Measurements from ENCODE around the gene EXOC4.

The EXOC4 gene

GRCh38 chr7:134081695-134082094 is 828.8 kb downstream of the EXOC4 start:
- DNase-seq (ENCODE audit: low spot score): no peak

- DNase-seq (ENCODE audit: low spot score): no peak
These were observed 831.0 kb downstream of the EXOC4 start for GRCh38 chr7:134083766-134084487.

- no peak for DNase-seq (ENCODE audit: low spot score)
These were observed 831.7 kb downstream of the EXOC4 start for GRCh38 chr7:134084488-134085144.

GRCh38 chr7:134085311-134085710 is 832.4 kb downstream of the EXOC4 start:
- DNase-seq (ENCODE audit: low spot score): no peak

- DNase-seq (ENCODE audit: low spot score): no peak
These were observed 834.3 kb downstream of the EXOC4 start for GRCh38 chr7:134086998-134087735.

GRCh38 chr7:134088199-134088598 is 835.3 kb downstream of the EXOC4 start:
- no peak for DNase-seq (ENCODE audit: low spot score)

GRCh38 chr7:134089446-134089845 is 836.6 kb downstream of the EXOC4 start:
- no peak for DNase-seq (ENCODE audit: low spot score)

- DNase-seq (ENCODE audit: low spot score): no peak
These were observed 845.2 kb downstream of the EXOC4 start for GRCh38 chr7:134098072-134098471.

- no peak for DNase-seq (ENCODE audit: low spot score)
These were observed 848.8 kb downstream of the EXOC4 start for GRCh38 chr7:134101716-134102115.

- no peak for DNase-seq (ENCODE audit: low spot score)
These were observed 851.3 kb downstream of the EXOC4 start for GRCh38 chr7:134104166-134104565.

- no peak for DNase-seq (ENCODE audit: low spot score)
These were observed 853.0 kb downstream of the EXOC4 start for GRCh38 chr7:134105841-134106240.

- DNase-seq (ENCODE audit: low spot score): no peak
These were observed 855.9 kb downstream of the EXOC4 start for GRCh38 chr7:134108802-134109201.

GRCh38 chr7:134113655-134114054 is 860.8 kb downstream of the EXOC4 start:
- DNase-seq (ENCODE audit: low spot score): no peak

GRCh38 chr7:134114992-134115391 is 862.1 kb downstream of the EXOC4 start:
- no peak for DNase-seq (ENCODE audit: low spot score)
